ENCODE results near the gene USP13.

USP13 gene

GRCh38 chr3:179734497-179735281 is 81.8 kb downstream of the USP13 start:
- DNase-seq (ENCODE audit: low read depth) = no peak
- no peak for TF ChIP-seq CTCF (conservative IDR thresholded peaks at IDR 0.05; ENCODE audit: low read depth, low read length)
- H3K4me3 ChIP-seq (ENCODE audit: low read length) = no peak overlapping the region

DNA sequence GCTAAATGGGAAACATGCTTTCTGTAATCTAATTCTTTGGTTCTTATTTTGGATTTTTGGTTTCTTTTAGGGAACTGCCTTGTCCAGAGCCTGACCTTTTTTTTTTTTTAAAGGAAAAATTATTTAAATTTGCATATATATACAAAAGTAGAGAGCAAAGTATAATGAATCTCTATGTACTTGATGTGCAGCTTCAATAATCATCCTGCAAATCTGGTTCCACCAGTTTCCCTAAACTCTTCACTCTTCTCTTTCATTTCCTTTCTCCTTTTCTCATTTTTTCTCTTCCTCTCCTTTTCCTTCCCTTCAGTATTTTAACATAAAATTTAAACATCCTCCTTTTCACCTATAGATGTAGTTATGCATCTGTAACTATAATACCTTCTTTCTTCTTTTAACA is 82.5 kb downstream of the USP13 start:
- TF ChIP-seq CTCF (conservative IDR thresholded peaks at IDR 0.05; ENCODE audit: low read depth, low read length) = no peak
- no peak overlapping the region for H3K4me3 ChIP-seq (ENCODE audit: low read length)
- DNase-seq (ENCODE audit: low read depth) = no peak

DNA sequence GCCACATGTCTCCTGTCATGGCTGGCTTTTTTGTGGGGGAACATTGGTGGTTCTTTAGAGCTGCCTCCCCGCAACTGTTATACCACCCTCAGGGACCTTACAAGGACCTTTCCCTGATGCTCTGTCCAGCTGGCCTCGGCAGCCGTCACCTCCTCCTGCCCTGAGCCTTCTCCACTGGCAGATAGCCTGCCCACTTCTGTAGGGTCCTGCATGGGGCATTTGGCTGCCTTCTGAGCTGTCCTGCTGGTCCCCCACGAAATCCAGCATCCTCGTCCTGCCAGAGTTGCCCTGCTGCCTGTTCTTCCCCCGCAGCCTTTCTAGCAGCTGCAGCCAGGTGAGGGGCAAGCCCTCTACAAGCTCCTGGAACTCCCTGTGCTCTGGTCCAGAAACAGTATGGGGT is 86.2 kb downstream of the USP13 start:
- H3K4me3 ChIP-seq (ENCODE audit: low read length) = no peak overlapping the region
- DNase-seq (ENCODE audit: low read depth) = no peak
- TF ChIP-seq CTCF (conservative IDR thresholded peaks at IDR 0.05; ENCODE audit: low read depth, low read length) = no peak

GRCh38 chr3:179739816-179740594 is 87.2 kb downstream of the USP13 start:
- TF ChIP-seq CTCF (conservative IDR thresholded peaks at IDR 0.05; ENCODE audit: low read depth, low read length) = no peak
- no peak for DNase-seq (ENCODE audit: low read depth)

GRCh38 chr3:179743913-179744312 is 91.1 kb downstream of the USP13 start:
- no peak for TF ChIP-seq CTCF (conservative IDR thresholded peaks at IDR 0.05; ENCODE audit: low read depth, low read length)
- H3K4me3 ChIP-seq (ENCODE audit: low read length) = no peak overlapping the region
- no peak for DNase-seq (ENCODE audit: low read depth)

More at GRCh38 chr3:179739816-179740594, 87.2 kb downstream of the USP13 start:
- H3K4me3 ChIP-seq (ENCODE audit: low read length) = no peak overlapping the region

DNA sequence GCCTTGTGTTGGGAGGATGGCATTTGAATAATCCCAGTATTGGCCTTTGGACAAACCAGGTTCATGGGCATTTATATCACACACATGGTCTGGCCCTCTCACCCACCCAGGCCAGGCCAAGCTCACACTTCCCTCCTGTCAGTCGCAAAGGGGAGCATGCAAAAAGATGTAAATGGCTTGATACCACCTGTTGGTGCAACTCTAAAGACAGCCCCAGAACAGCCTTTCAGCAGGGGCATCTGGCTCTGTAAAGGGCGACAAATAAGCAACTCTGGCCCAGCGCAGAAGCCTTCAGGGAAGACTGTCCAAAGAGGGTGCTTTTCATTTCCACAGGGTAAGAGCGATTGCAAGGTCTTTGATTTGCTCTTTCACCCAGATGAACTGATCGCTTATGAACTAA is 91.8 kb downstream of the USP13 start:
- no peak overlapping the region for H3K4me3 ChIP-seq (ENCODE audit: low read length)
- no peak for TF ChIP-seq CTCF (conservative IDR thresholded peaks at IDR 0.05; ENCODE audit: low read depth, low read length)
- DNase-seq (ENCODE audit: low read depth) = no peak

All from retinal pigment epithelial cell (primary cell).